OCI-LY3 (cell line): ENCODE results near the gene IGFALS.

Experiments used
- EZH2phosphoT487 ChIP-seq: fragments of 200-600 bp; shearing (Covaris generic); IDR thresholded peaks from 2 replicates; pipeline ENCODE4 v1.6.1; 2018; ENCODE audit warnings: antibody characterized with exemption, mixed run types, low read depth
- TF ChIP-seq, protein P1 (sequence below): fragments of 200-600, 300-600 bp; sonication (generic); IDR thresholded peaks from 2 replicates; pipeline ENCODE4 v1.5.1; 2014; ENCODE audit warnings: antibody characterized with exemption, low read length, low read depth

DNA sequence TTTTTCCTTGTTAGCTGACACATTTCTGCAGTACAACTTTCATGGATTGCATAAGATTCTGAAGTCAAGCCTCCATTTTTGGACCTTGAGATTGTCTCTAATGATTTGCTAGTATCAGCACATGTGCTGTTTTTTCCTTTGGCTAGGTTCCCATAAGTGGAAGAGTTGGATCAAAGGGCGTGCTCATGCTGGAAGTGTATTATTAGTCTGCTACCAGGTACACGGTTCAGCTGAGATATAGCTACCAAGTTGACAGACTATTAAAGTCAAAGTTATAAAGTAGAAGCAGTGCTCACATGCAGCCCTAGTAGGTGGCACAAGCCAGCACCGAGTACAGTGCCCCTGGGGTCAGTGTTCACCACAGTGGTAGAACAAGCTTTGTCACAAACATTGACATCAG lies 36.7 kb upstream of the IGFALS start:
- TF ChIP-seq EZH2phosphoT487, result no peak
- TF ChIP-seq, protein P1, sequence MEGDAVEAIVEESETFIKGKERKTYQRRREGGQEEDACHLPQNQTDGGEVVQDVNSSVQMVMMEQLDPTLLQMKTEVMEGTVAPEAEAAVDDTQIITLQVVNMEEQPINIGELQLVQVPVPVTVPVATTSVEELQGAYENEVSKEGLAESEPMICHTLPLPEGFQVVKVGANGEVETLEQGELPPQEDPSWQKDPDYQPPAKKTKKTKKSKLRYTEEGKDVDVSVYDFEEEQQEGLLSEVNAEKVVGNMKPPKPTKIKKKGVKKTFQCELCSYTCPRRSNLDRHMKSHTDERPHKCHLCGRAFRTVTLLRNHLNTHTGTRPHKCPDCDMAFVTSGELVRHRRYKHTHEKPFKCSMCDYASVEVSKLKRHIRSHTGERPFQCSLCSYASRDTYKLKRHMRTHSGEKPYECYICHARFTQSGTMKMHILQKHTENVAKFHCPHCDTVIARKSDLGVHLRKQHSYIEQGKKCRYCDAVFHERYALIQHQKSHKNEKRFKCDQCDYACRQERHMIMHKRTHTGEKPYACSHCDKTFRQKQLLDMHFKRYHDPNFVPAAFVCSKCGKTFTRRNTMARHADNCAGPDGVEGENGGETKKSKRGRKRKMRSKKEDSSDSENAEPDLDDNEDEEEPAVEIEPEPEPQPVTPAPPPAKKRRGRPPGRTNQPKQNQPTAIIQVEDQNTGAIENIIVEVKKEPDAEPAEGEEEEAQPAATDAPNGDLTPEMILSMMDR, result no peak
